NOMO-1 treated with dmso at 0.1 percent for 144 hours (cell line): ENCODE measurements around the gene CRYZL1.

Experiments
- DNase-seq: peaks from one replicate; lab custom pipeline; 2025; ENCODE audit not compliant: unreplicated experiment; lab: John Stamatoyannopoulos, UW

Gene CRYZL1

DNA sequence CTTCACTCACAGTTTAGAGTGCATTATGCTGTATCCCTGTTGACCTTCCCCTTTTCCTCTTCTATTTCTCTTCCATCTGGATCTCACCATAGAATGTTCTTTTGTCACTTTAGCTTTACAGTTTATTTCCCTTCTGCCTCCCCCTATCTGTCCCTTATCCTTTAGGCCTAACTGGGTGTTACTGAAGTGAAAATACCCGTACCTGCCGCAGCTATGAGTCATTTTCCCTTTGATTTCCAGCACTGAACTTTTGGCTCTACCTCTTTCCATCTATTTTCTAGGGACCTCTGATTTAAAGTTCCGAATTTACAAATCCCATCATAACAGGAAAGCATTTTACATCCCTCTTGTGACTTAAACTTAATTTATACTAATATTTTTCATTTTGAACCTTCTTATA, 20.5 kb upstream of the CRYZL1 start:
- no peak for DNase-seq

DNA sequence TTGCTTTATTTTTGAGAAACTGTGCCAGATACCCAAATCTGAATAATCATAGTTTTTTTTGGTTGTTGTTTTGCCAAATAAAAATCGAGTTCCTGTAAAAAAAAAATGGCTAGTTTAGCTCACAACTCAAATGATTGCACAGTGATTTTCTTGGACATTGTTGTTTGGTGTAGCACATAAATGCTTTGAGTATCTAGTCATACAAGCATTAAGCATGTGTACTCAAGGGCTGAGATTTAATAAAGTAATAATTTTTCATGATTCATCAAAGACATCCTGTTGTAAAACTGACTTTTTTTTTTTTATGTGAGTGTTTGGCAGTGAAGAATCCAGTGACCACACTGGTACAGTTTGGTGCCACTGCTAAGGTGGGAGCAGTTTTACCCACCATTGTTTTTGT, 19.6 kb upstream of the CRYZL1 start:
- DNase-seq = no peak

DNA sequence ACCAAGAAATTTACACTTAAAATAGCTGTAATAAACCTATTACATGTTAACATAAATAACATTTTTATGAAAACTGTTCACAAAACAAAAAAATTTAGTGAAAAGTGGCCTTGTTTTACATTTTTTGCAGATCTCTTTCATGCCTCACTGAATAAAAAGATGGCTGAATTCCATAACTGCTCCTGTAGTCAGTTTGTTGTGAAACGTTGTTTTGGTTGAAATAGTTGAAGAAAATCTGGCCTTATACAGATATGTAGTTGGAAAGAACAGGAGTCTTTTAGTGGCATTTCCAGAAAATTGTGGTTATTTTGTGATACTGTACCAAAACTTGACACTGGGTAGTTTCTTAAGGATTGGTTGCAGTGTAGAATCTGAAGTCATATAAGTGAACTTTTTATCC, 18.9 kb upstream of the CRYZL1 start:
- no peak for DNase-seq

DNA sequence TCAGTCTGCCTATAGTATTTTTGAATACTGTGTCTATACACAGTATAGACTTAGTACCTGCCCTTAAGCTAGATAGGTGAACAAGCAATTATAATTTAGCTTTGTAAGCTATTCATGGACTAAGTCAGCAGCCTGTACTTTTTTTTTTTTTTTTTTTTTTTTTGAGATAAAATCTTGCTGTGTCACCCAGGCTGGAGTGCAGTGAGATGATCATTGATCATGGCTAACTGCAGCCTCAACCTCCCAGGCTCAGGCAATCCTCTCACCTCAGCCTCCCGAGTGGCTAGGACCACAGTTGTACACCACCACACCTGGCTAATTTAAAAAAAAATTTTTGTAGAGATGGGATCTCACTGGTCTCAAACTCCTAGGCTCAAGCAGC, 18.0 kb upstream of the CRYZL1 start:
- no peak for DNase-seq

DNA sequence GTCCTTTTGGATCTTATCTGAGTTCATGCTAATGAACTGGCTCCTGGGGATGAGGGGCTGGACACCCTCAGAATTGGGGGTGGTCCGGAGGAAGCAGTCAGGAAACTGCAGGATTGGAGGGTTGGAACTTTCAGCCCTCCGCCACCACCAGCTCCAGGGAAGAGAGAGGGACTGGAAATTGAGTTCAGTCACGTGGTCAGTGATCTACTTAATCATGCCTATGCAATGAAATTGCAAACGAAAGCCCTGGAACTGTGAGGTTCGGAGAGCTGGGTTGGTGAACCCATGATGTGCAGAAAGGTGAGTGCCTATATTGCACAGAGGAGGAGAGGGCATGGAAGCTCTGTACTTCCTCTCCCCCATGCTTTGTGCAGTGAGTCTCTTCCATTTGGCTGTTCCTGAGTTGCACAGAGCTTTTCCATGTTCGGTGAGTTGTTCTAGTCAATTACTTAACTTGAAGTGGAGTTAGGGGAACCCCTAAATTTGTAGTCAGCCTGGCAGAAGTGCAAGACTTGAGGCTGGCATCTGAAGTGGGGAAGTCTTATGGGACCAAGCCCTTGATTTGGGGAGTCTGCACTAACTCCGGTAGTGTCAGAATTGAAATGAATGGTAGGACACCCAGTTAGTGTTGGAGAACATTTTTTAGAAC, 17.5 kb upstream of the CRYZL1 start:
- DNase-seq = no peak

DNA sequence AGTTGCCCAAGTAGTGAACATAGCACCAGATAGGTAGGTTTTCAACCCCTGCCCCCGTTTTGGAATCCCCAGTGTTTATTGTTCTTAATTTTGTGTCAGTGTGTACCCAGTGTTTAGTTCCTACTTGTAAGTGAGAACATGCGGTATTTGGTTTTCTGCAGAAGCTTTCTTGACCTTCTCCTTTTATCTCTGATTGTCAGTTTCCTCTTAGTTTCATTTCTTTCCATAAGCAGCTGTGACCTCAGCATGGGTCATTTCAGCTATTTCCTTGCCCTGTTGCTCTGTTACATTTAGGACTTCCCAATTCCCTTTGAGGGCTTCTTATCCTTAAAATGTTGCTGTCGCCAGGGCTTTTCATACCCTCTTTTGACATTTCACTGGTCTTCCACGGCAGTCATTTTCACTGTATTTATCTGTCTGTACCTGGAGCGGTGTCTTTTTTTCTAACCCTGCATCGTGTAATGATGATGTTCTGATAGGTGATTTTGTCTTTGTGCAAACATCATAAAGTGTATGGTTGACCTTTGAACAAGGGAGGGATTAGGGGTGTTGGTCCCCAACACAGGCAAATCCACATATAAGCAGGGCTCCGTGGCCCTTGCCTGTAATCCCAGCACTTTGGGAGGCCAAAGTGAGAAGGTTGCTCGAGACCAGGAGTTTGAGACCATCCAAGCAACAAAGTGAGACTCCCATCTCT, 15.7 kb upstream of the CRYZL1 start:
- no peak for DNase-seq

DNA sequence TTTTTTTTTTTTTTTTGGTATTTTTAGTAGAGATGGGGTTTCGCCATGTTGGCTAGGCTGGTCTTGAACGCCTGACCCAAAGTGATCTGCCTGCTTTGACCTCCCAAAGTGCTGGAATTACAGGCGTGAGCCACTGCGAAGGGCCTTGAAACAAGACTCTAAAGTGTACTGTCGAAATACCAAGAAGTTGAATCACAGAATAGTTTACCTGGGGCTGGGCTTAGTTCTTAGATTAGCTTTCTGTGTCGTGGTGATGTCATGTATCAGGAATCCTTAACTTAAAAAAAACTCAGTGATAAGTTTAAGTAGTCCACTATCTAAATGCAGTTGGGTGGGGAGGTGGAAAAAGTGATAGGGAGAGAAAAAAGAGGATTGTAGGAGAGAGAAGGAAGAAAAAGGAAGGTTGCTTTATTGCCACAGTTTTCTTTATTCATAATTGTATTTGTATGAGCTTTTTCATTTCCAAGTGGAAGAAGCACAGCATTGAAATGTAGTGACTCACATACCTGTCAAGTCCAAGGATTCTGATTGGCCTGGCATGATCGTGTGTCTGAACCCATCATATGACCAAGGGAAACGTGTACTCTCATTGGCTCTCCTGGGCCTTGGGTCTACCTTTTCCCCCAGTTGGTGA, 14.2 kb upstream of the CRYZL1 start:
- no peak for DNase-seq

DNA sequence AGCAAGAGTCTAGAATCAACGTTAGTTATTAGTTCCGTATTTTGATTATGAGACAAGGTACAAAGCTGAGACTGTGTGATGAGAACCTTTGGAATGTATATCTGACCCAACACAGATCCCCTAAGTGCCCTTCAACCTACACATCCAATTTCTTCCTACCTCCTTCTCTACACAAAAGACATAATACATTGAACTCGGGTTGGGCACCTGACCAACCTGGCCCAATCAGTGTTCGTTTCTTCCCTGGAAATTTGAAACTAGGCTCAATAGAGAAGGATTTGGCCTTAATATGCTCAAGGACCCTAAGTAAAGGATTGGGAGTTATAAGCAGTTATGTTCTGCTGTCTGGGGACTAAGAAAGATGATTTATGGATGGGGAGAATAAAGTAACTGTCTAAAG, 12.9 kb upstream of the CRYZL1 start:
- no peak for DNase-seq

DNA sequence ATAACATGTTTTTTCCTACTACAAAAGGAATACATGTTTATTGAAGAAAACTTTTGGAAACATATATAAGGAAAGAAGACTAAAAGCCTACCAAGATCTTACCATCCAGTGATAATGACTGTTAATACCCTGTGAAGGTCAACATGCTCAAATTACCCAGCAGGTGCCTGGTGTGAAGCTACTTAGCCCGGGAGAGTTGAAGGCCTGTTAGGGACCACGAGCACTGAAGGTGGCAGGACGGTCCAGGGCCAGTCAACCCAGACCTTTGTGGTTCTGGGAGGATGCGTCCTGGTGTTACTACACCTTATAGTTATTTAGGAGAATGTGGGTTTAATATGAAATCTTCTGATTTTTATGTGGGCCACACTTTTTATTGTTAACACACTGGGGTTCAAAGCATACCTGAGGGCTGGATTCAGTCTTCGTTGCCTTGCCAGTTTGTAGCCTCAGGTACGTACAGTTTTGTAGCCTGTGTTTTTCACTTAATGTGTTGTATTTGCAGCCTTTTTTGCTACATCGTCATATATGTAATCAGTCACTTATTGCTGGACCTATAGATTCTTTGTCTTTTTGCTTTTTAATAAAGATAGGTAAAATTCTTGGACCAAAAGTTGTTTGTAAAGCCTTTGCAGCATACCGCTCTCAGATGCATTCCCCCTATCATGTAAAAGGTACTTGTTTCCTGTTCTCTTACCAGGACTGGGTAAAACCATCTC, 10.6 kb upstream of the CRYZL1 start:
- no peak for DNase-seq

DNA sequence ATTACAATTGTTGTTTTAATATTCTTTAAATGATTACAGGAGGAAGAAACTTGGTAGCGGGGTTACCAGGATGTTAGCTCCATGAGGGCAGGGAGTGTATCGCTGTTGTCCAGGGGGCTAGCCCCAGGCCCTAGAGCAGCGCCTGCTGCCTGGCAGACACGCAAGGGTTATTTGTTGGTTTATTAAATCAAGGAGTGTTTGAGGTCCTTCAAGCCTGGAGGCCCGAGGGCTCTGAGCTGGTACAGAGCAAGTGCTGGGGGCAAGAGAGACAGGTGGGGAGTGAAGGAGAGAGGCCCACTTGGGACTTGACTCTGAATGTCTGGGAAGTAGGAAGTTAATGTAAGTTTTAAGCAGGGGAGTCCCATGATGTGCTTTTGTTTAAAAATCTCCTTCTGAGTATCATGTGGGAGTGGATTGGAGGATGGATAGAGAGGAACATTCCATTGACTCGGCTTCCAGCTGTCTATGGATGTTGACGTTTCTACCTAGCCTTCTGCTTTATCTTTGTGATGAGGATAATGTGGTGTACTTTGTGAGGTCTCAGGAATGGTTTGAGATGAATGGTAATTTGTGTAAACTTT, 9.5 kb upstream of the CRYZL1 start:
- DNase-seq = no peak

DNA sequence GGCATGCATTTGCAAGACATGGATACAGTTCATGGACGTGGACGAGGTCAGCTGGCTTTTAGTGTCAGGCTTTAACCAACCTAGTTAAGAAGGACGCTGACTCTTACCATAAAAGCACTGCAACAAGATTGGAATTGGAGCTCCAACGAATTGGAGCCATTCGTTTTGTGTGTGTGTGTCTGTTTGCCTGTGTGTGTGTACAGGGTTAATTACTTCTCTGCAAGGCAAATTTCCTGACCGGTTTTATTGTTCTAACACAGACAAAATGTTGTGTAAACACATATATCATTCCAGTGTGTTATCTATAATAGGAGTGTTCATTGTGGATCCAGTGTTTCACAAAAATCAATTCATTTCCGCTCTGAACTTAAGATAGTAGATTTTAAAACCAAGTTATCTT, 8.7 kb upstream of the CRYZL1 start:
- DNase-seq = no peak

DNA sequence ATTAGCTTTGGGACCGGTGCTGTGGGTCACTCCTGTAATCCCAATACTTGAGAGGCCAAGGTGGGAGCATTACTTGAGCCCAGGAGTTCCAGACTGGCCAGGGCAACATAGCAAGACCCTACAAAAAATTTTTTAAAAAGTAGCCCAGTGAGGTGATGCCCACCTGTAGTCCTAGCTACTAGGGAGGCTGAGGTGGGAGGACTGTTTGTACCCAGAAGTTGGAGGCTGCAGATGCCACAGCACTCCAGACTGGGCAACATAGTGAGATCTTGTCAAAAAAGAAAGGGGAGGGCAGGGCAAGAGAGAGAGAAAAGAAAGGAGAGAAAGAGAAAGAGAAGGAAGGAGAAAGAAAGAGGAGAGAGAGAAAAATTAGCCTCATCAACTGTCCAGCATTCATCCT, 7.0 kb upstream of the CRYZL1 start:
- DNase-seq = no peak

DNA sequence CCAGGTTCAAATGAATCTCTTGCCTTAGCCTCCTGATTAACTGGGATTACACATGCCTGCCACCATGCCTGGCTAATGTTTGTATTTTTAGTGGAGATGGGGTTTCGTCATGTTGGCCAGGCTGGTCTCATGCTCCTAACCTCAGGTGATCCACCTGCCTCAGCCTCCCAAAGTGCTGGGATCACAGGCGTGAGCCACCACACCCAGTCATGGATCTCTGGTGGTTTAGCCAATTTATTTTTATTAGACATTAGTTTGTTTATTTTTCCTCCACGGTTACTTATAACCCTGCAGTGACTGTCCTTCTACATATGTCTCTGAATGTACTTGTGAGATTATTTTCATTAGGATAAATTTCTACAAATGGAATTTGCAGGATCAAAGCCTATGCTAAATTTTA, 6.0 kb upstream of the CRYZL1 start:
- DNase-seq = no peak

DNA sequence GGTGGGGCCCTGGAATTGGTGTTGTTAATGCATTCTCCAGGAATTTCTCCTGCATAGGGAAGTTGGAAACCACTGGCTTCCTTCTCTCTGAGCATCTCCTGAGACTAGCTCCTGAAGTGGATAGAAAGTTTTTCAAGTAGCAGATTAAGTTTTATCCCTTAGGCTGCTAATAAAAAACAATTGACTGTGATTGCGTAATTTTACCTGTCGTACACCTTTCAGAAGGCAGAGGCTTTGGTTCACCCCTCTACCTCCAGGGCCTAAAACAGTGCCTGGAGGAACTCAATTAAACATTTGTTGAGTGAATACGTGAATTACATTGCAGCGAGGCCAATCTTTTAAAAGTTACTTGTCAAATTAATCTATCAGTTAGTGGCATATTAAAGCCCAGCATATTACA, 4.2 kb upstream of the CRYZL1 start:
- no peak for DNase-seq

DNA sequence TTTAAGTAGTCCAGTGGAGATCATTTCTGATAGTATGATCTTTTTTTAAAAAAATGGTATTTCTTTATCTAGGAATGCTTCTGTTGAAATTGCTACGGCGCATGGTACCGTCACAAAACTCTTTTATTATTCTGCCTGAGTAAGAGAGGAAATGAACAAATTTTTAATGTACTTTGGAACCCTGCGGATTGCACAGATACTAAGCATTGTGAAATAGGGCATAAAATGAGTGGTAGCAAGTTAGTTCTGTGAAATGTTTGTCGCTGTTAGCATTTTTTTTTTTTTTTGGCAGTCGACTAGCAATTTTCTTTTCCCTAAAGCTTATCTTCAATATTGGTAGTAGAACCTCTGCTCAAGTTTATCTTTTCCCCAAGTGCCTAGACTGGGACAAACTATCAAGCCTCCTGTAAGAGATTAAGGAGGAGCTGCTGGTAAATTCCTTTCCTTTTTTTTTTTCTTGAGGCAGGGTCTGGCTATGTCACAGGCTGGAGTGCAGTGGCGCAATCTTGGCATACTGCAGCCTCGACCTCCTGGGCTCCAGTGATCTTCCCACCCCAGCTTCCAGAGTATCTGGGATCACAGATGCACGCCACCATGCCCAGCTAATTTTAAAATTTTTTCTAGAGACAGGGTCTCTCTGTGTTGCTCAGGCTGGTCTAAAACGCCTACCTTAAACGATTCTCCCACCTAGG, 3.0 kb upstream of the CRYZL1 start:
- peak; percentile 50 for DNase-seq

DNA sequence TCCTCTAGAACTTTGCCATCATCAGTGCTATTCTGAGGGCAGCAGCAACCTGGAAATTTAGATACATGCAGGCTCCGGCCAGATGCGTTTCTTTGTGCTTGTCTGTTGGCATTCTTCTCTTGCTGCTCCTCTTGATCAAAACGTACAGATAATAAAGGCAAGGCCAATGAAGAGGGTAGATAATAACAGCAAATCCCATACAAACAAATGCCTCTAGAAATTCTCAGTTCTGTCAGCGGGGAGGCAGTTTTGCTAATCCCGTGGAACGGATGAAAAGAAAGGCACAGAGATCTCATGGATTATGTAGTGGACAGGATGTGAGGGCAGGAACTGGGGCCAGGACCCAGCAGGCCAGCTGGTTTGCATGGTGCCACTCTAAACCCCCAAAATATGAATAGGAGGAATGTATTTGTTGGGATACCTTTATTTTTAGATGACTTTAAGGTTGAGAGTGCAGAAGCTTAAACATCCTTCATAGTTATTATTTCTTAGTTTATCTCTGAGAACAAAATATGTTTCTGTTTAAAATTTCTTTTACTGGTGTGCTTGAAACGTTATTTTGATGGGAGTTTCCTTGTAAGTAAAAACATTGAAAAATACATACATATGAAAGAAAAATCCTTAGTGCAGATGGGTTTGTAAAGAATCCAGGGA, 2.2 kb upstream of the CRYZL1 start:
- no peak for DNase-seq

DNA sequence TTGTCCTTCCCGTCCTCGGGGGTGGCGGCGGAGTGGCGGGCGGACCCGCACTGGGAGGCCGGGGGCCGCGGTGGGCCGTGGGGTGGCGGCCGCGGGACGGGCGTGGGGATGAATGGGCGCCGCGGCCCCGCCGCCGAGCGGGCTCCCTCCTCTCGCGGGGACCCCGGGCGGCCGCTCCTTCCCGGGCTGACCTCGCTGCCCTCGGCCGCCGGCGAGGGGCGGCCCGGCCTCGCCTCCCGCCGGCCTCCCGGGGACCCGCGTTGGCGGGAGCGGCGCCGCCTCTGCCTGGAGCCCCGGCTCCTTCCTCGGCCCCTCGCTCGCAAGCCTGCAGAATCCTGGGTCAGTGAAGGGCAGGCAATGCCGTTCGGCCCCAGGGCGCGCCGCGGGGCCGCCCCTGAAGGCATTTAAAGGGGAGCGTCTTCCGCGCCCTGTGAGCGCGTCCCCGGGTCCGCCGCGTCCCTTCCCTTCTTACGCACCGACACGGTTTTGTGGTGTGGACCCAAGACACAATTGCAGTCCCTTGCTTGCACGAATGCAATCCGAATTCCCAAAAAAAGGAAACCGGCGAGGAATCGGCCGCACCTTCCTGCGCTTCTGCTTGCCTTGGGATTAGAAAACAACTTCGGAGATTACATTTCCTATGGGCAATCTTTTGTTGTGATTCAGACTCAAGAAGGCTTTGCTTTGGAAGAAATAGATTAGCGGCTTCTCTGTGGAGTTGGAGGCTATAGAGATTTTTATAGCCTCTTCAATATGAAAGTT, 1.5 kb upstream of the CRYZL1 start:
- DNase-seq = no peak

DNA sequence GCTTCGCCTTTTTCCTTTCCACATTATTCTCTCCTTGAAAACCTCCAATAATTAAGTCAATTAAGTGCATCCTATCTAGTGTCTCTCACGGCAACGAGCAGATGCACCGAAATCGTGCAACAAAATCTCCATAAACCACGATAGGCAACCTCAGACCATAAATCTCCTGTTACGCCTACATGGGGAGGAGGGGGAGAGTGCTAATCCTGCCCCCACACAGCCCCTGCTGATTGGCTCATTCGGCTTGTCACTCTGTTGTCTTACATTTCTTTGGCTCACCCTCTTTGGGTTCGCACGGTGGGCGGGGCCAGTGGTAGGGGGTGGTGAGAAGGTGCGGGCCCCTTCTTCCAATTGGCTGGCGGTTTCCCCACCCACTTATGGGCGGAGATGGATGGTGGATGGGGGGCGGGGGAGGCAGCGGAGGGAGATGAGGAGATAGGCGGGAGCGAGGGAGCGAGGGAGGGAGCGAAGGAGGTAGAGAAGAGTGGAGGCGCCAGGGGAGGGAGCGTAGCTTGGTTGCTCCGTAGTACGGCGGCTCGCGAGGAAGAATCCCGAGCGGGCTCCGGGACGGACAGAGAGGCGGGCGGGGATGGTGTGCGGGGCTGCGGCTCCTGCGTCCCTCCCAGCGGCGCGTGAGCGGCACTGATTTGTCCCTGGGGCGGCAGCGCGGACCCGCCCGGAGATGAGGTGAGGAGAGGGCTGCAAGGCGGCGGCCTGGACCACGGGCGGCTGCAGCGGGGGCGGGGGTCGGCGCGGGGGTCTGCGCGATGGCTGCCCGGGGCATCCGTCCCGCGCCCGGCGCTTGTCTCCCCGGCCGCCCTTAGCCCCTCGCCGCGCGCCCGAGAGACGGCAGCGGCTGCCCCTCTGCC, 720 bp upstream of the CRYZL1 start, which contains the start of gene ITSN1:
ITSN1 (plus strand) TSS at position 475 of the 869 bp plus-strand sequence. CDS start 76,328 bp downstream, outside the sequence.
- peak; percentile 98 for DNase-seq
